ENCODE data around the gene NHSL1. TPM values are rescaled to one million over a fixed set of nuclear protein-coding genes. Genes with fewer than 3 reads are reported as not detected.

The NHSL1 gene
- total RNA-seq, 1 donor from 2014 or later: 59.8 TPM

DNA sequence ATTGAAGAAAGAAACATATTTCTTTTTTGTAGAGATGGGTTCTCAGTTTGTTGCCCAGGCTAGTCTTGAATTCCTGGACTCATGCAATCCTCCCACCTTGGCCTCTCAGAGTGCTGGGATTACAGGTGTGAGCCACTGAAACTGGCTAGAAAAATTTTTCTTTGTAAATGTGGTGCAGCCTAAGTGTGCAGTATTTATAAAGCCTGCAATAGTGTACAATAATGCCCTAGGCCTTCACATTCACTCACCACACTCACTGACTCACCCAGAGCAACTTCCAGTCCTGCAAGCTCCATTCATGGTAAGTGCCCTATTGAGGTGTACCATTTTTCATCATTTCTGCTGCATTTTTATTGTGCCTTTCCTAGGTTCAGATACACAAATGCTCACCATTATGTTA, 31.4 kb downstream of the NHSL1 start:
- ATAC-seq: no peak

DNA sequence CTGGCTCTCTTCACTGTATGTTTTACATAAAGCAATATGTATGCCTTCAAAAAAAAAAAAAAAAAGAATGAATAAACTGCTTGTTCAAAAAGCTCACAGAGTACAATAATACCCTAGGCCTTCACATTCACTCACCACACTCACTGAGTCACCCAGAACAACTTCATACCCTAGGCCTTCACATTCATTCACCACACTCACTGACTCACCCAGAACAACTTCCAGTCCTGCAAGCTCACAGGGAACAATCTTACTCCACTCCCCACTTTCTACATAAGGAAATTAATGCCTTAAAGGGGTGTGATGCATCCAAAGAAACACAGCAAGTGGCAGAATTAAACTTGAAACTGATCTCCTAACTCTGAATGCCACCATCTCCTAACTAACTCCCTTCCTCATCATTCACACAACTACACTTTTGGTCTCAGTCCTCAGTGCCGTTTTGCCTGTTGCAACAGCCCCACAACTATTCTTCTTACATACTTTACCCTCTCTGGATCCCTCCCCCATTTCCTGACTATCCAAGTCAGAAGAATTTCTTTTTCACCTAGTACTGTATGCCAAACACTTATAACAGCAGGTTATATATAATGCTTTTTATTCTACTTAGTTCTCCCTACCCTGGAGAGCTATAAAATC, 34.2 kb downstream of the NHSL1 start:
- ATAC-seq (no peak), DNase-seq (ENCODE audit: low spot score) (no peak)

More for the DNA sequence above, 31.4 kb downstream of the NHSL1 start:
- no peak for DNase-seq (ENCODE audit: low spot score)

DNA sequence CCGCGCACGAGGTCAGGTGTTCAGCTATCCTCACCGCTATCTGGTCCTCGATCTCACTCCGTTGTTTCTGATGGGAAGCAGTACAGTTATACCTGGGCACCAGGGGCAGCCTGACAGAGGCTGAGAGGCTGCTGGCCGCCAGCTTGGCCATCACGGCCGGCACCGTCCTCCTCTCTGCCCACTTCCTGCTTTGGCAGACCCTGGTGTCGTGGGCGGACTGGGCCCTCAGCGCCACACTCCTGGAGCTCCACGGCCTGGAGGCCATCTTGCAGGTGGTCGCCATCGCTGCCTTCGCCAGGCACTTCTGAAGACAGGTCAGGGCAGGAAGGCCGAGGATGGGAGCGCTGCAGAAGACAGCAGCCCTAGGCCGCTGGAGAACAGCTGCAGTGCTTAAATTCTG, 35.2 kb downstream of the NHSL1 start:
- ATAC-seq (peak; percentile 24), DNase-seq (ENCODE audit: low spot score) (no peak)

DNA sequence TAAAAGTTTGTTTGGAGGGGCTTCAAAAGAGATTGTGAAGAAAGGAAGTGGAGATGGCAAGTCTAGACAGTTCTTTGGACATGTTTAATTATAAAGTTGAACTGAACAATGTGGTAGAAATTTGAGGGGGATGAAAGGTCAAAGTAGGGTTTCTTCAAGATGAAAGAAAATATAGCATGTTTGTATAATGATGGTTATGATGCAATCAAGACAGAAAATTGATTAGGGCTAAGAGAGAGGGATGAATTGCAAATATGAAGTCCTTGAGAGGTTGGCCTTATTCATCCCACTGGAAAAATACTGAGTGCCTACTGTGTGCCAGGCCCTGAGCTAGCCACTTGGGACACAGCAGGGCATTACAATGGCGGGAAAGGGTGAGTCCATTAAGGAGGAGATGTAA, 37.6 kb downstream of the NHSL1 start:
- ATAC-seq (no peak), DNase-seq (ENCODE audit: low spot score) (no peak)

DNA sequence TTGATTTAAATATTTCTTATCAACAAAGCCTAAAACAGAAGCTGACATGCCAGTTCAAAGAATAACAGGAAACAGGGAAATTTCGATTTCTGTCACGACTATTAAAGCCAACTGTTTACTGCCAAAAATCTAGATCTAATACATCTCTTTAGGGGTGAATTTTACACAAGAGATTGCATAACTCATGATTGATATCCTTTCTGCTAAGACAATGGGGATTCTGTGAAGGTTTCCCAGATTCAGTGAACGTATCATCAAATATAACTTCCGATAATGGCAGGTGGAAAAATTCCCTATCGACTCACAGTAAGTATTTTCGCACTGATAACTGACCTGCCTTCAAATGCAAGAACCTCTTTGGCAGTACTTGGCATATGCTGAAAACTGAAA, 42.9 kb downstream of the NHSL1 start:
- no peak for ATAC-seq
- no peak for DNase-seq (ENCODE audit: low spot score)

DNA sequence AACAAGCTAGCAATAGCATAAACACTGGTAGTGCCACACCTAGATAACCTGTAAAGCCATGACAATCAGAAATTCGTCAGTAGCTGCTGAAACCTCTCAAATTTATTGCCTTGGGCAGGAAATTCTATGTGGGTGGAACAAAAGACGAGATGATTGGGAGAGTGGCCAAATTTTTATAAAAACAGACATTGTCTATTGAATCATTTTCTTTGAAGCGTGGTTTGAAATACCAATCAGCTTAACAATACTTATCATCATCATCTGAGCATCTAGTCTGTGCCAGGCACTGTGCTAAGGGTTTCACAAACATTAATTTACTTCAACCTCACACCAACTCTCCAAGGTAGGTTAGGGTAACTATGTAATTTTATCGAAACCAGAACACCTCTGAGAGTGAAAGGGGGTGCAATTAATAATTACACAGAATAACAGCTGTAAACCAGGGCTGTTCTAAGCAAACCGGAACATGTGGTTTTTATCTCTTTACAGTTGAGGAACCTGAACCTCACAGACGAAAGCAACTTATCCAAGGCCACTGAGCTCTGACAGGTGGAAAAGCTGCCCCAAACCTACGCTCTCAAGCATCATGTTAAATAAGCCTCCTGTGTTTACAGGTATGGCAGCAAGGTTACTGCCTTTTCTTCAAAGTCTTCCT, 43.4 kb downstream of the NHSL1 start:
- DNase-seq (ENCODE audit: low spot score): no peak
- peak; percentile 31 for ATAC-seq

DNA sequence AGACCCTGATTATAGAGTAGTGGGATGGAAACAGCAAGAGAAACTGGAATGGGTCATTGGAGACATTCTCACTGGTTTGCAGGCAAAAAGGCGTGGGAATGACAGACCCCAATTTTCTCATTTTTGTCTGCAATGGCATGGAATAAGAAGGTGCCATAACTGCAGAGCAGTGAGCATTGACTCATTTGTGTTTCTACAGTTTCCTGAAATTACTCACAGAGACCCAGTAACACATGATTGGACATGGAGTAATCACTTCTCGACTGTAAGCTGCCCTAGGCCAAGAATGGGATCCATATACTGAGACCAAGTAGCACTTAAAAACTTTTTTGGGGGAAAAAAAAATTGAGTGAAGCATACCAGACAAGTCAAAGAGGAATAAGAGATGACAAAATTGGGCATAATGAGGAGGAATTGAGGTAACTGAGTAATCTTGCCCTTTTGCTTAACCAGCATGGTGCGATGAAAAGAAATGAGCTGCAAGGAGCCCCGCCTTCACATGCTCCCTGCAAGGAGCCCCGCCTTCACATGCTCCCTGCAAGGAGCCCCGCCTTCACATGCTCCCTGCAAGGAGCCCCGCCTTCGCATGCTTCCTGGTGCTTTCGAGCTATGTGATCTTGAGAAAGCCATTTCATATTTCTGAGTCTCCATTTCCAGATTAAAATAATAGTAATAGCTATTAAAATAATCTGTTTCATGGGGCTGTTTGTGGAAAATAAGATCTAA, 44.1 kb downstream of the NHSL1 start:
- DNase-seq (ENCODE audit: low spot score): no peak
- no peak for ATAC-seq

DNA sequence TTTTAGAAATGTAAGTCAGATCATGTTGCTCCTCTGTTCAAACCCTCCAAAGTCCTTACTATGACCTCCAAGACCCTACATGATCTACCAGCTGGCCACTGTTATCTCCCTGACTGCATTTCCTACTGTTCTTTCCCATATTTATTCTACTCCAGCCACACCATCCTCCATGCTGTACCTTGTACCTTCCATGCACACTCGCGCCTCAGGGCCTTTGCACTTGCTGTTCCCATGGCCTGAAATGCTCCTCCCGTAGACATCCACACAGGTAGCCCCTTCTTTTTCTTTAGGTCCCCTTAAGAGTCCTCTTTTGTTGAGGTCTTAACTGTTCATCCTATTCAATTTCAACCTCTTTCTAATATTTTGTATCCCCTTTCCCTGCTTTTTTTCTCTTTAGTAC, 48.3 kb downstream of the NHSL1 start:
- ATAC-seq: peak; percentile 28
- no peak for DNase-seq (ENCODE audit: low spot score)

DNA sequence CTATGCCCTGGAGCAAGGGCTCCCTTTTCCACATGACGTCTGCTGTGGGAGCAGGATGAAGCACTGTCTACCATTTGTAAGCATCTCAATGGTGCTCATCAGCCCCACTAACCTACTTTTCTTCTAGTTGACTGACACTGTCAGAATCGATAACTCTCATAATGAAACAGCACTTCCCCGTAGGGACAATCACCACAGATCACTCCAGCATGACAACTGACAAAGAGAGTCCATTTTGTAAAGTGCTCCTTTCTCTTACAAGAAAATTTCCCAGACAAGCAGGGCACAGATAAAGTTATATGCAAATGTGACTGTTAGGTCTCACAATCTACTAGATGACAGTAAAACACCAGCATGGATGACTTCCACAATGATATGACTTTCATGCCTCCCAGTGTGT, 48.8 kb downstream of the NHSL1 start:
- ATAC-seq: peak; percentile 33
- no peak for DNase-seq (ENCODE audit: low spot score)

DNA sequence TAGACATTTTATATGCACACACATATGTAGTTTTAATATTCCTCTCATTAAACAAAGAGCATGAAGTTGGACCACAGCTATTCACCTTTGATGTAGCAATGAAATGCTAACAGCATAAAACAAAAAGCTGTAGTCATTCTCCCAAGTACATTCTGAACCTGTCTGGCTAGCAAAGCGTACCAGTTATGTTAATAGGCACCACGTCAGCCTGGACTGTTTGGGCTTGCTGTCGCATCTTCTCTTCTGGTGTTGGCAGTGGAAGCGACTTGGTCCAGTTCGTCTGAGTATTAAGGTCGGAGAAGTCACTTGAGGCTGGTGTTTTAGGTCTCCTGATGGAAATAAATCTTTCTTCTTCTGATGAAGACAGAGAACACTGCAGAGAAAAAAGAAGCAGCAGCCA, 52.5 kb downstream of the NHSL1 start:
- ATAC-seq (no peak), DNase-seq (ENCODE audit: low spot score) (no peak)

DNA sequence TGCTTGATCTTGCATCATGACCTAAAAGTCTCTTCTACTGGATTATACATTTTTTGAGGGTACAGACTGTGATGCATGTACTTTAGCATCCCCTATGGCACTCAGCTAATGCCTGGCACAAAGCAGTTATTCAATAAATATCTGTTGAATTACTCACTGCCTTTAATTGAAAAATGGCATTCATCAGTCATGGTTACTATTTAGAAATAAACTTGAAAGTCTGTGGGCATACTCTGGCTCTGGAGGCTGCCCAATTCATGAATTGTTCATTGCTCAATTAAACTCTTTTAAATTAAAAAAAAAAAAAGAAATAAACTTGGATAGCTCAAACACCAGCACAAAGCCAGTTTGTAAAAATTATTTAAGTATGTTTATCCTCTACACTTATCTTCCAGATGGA, 55.3 kb downstream of the NHSL1 start:
- no peak for DNase-seq (ENCODE audit: low spot score)
- ATAC-seq: no peak

DNA sequence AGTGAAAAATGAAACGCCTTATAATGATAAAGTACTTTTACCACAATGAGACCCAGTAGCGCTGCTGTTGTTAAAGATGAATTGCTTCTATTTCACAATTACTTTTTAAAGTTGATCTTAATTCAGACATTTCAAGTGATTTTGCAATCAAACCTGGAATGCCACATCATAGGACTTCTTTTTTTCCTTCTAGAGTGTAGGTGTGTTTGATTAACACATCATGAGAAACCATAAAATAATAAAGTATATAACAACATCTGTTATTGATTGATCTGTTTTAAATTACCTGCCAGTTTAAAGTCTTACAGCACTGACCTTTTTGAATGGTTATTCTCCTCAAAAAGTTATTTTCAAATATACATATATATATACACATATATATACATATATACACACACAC, 56.6 kb downstream of the NHSL1 start:
- DNase-seq (ENCODE audit: low spot score) (no peak), ATAC-seq (no peak)

DNA sequence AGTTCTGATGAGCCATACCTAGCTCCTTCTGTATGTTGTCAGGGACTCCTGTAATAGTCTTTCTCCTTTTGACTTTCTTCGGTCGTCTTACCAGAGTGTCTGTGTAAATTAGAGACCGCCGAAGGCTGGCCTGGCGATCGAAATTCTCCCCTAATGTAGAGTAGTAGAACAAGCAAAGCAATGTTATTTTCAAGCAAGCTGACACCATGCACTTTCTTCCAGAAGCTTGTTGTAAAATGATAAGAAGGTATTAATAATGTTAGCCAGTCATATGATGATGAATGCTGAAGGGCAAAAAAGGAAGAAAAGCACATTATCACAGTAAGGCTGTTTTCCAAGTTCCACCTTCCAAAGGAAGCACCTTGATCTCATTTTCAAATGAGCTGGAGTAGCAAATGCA, 57.3 kb downstream of the NHSL1 start:
- no peak for ATAC-seq

DNA sequence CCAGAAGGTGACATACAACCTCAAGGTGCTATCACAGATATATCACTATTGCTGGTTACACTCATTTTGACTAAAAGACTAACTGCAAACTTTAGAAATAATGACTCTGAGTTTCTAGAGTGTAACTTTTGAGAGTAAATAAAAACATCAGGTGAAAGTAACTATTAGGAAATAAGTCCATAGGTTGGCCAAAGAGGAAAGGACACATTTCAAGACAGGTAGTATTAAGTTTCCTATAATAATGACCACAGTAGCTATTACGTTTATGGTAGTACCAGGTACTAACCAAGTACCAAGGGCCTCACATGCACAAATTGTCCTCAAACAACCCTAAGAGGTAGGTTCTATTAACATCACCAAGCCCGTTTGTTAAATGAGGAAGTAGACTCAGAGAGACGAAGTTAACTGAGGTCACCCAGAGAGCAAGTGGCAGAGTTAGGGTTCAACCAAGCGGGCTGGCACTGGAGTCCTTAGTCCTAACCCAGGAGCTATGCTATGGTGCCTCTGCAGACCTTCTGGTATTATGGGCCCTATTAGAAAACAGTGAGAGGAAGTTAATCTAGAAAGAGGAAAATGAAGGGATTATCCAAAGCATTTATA, 58.4 kb downstream of the NHSL1 start:
- ATAC-seq: peak; percentile 56
- DNase-seq (ENCODE audit: low spot score): no peak

More for the DNA sequence above, 57.3 kb downstream of the NHSL1 start:
- DNase-seq (ENCODE audit: low spot score): no peak

DNA sequence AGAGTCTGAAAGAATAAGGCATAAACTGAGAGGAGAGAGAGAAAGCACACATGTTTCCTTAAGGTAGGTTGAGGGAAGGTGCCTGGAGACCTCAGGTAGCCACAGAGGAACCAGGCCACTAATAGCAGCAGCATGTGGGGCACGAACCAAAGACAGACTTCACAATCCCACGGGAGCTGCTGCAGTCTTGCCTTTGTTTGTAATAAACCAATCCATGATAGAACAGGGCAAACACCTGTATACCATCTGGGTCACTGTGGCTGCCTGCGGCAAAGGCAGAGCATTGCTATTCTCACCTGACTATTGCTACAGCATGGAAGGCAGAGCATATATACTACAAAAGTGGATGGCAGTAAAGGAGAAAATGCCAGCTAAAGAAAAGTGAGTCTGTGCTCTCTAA, 59.0 kb downstream of the NHSL1 start:
- DNase-seq (ENCODE audit: low spot score) (no peak), ATAC-seq (peak; percentile 63)

DNA sequence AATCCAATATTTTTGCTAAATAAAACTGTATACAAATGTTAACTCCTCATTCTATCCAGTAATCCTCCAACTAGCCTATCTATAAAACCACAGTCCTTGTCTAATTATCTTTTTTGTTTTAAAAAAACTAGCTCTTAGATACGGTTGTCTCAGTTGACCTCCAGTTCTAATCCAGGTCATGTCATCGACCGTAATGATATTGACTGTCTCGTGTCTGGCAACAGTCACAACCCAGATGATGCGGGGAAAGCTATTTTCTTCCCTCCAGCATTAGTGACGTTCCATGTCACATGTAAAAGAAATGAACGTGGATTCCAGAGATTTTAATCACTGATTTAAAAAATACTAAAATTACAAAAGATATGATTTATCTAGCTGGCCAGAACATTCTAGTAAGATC, 59.7 kb downstream of the NHSL1 start:
- ATAC-seq: peak; percentile 79

DNA sequence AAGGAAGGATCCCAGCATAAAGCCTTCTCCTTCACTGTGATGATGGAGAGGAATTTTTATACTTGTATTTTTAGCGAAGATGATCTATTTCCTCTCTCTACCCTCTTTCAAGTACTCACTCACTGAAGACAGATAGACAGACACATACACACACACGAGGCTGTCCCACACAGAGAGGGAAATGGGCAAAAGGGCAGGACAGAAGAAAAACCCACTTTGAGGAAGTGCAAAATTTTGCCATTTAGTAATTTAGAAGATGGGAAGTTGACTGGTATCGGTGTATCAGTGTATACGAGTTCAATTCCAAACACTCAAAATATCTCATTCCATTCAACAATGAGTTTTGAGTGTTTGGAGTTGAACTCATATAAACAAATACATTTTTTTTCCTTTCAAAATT, 64.4 kb downstream of the NHSL1 start:
- ATAC-seq: no peak
- DNase-seq (ENCODE audit: low spot score): no peak

More for the DNA sequence above, 59.7 kb downstream of the NHSL1 start:
- no peak for DNase-seq (ENCODE audit: low spot score)

DNA sequence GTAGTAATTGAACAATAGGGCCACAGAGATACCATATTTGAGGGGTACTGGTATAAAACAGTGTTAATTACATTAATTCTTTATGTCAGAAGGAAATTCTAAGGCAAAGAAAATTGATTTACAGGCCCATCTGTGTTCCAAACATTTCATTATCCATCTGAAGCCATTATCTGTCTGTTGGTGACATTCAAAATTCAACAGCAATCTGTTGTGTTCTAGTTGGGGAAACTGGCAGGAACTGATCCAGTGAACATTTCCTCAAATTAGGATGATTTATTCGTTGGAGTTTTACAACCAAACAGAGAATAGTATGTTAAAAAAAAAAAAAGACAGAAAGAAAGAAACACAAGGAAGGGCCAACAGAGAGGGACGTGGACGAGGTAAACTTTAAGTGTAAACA, 65.2 kb downstream of the NHSL1 start:
- ATAC-seq: no peak
- no peak for DNase-seq (ENCODE audit: low spot score)

DNA sequence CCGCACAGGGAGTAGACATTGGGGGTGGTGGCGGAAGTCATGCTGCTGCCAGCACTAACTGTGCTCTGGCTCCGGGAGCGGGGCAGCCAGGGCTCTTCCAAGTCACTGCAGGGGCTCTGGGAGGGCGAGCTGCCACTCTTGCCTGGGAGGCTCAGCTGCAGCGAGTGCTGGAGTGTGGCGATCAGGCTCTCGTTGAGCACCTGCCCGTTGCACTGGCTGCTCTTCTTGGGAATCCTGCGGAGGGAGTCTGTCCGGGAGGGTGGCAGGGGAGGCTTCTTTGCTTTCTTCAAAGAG, 67.3 kb downstream of the NHSL1 start:
- DNase-seq (ENCODE audit: low spot score): no peak
- no peak for ATAC-seq

DNA sequence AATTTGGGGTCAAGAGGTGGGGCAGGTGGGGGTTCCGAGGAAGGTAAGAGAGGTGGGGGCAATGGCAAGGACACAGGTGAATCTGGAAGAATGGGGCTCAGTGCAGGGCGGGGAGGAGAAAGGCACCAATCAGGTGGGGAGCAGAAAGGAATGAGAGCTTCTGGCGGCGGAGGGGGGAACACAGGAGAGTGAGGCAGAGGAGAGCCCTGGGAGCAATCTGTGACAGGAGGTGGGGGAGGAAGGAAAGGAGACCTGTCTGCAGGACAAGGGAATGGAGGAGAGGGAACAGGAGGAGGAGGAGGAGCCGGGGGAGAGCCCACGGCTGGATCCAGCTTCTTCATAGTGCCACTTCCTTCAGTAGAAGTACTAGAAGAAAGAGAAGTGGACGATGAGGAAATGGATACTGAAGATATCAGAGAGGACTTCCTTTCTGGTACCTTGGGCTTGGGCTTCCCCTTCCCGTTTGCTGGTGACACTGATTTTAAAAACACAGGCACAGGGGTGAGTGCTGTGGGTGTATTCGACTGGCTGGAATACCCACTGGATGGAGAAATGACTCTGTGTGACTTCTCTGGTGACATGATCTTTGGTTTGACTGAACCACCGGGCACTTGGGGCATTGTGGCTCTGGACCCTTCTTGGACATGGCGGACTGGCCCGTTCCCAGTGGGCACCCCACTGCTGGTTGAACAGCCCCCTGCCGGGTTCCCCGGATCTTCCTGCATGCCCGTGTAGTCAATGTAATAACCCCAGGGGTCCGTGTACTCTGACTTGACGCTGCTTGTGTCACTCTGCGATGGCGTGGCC, 67.8 kb downstream of the NHSL1 start:
- no peak for DNase-seq (ENCODE audit: low spot score)
- peak; percentile 4 for ATAC-seq
